Measurements from ENCODE around the gene PRKCA. TPM values are rescaled to one million over a fixed set of nuclear protein-coding genes. Genes with fewer than 3 reads are reported as not detected.

Gene PRKCA
- total RNA-seq, 1 experiment from 2014 or later, result 29.5 TPM

- no peak for TF ChIP-seq TEAD1 (CRISPR knock-in tag; IDR thresholded peaks at IDR 0.05)
Measured at GRCh38 chr17:66571745-66572144, 269.3 kb downstream of the PRKCA start (continued).

GRCh38 chr17:66573078-66573477, 270.7 kb downstream of the PRKCA start:
- no peak for ATAC-seq
- Mint-ChIP-seq H3K9me3 (peaks cover 11% of the 10 kb centered on the region), H3K27ac (no peak overlapping the region; the same call in 1 of the 2 replicates), H3K36me3 (peaks cover 6% of the 10 kb centered on the region; the same call in 1 of the 2 replicates), H3K27me3 (ENCODE audit: low read depth) (no peaks in the 10 kb centered on the region), H3K4me1 (peaks cover 19% of the 10 kb centered on the region), H3K4me3 (no peak overlapping the region)
- TF ChIP-seq ZNF423 (CRISPR knock-in tag; IDR thresholded peaks at IDR 0.05) (no peak), SP1 (CRISPR knock-in tag; conservative IDR thresholded peaks at IDR 0.05) (no peak), ZBTB21 (CRISPR knock-in tag; IDR thresholded peaks at IDR 0.05; ENCODE audit: borderline replicate concordance) (no peak), NR1H2 (CRISPR knock-in tag; IDR thresholded peaks at IDR 0.05) (no peak), ATF2 (CRISPR knock-in tag; IDR thresholded peaks at IDR 0.05; ENCODE audit: borderline replicate concordance, low read depth) (no peak), ZMAT4 (CRISPR knock-in tag; IDR thresholded peaks at IDR 0.05) (no peak), ZNF416 (CRISPR knock-in tag; IDR thresholded peaks at IDR 0.05) (no peak), MXD4 (CRISPR knock-in tag; IDR thresholded peaks at IDR 0.05; ENCODE audit: borderline replicate concordance) (no peak), CDX4 (CRISPR knock-in tag; IDR thresholded peaks at IDR 0.05; ENCODE audit: borderline replicate concordance) (no peak), ERG (CRISPR knock-in tag; IDR thresholded peaks at IDR 0.05) (no peak), ESRRA (CRISPR knock-in tag; IDR thresholded peaks at IDR 0.05; ENCODE audit: borderline replicate concordance) (no peak), FOXP4 (CRISPR knock-in tag; IDR thresholded peaks at IDR 0.05) (no peak), ZNF138 (CRISPR knock-in tag; conservative IDR thresholded peaks at IDR 0.05) (no peak), ZNF425 (CRISPR knock-in tag; conservative IDR thresholded peaks at IDR 0.05) (no peak), ATF1 (CRISPR knock-in tag; IDR thresholded peaks at IDR 0.05) (no peak), AR (CRISPR knock-in tag; IDR thresholded peaks at IDR 0.05) (no peak), E2F4 (CRISPR knock-in tag; IDR thresholded peaks at IDR 0.05; ENCODE audit: borderline replicate concordance, low read depth) (no peak)
- ChIA-PET POLR2A (interaction anchor here (0.6 kb wide), 1 partner anchor 338 kb away, joined by 7 read pairs; no protein-coding TSS in a partner anchor), CTCF (interaction anchor here (1.3 to 1.6 kb wide), 2 partner anchors 10 to 371 kb away, joined by 3 to 6 read pairs; no protein-coding TSS in a partner anchor)
- no peak for DNase-seq (ENCODE audit: low spot score)

Measured in WTC11 (cell line).